Measurements from ENCODE around the gene RCC2.

DNA sequence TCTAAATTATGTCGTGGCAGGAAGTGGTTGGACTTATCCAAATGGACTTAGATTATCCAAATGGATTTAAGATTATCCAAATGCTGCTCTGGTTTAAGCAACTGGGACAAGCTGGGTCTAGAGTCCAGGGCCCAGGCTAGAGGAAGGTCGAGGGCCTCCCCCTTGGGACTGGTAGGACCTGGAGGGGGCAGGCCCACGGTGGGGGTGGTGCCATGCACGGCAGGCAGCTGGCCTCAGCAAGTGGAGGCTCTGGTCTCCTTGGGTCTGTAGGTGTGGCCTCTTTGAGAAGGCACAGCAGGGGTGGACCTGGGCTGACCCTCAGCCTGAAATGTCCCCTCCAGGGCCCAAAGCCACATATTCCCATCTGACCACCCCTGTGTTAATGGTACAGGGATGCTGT lies 37.6 kb downstream of the RCC2 start:
- TF ChIP-seq CTCF (IDR thresholded peaks at IDR 0.05): no peak
- TF ChIP-seq, protein P1, sequence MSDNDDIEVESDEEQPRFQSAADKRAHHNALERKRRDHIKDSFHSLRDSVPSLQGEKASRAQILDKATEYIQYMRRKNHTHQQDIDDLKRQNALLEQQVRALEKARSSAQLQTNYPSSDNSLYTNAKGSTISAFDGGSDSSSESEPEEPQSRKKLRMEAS (IDR thresholded peaks at IDR 0.05; ENCODE audit: low read depth): no peak
- no peak for TF ChIP-seq USF1 (IDR thresholded peaks at IDR 0.05; ENCODE audit: borderline replicate concordance, low read depth)
- TF ChIP-seq GABPA (IDR thresholded peaks at IDR 0.05; ENCODE audit: low read depth): no peak
- TF ChIP-seq USF2 (IDR thresholded peaks at IDR 0.05; ENCODE audit: borderline replicate concordance, low read depth, low read length): no peak
